ENCODE measurements around the gene LRP10. TPM values are rescaled to one million over a fixed set of nuclear protein-coding genes. Genes with fewer than 3 reads are reported as not detected.

Gene LRP10
- total RNA-seq, 1 donor from 2014 or later = 81.6 TPM

DNA sequence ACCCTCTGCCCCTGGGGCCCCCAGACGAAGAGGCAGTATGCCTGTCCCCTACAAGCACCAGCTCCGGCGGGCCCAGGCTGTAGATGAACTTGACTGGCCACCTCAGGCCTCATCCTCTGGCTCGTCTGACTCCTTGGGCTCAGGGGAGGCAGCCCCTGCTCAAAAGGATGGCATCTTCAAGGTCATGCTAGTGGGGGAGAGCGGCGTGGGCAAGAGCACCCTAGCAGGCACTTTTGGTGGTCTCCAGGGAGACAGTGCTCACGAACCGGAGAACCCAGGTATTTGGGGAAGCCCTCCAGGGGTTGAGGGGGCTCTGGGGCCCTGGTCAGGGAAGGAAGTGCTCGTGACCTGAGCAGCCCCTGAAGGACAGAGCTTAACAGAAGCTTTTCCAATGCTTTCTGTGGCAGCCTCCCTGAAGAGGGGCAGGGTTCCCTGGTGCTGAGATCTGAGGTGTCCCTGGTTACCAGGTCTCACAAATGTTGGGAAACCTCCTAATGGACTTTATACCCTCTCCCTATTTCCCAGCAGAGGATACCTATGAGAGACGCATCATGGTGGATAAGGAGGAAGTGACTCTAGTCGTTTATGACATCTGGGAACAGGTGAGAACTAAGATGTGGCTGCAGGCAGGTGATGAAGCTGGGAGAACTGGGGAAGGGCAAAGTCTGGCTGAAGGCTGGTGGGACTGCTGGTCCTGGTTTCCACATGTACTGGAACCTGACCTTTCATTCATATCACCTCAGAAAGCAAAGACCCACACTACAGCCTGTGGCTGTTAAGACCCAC is 13.4 kb downstream of the LRP10 start:
- no peak for DNase-seq (ENCODE audit: low read depth)

DNA sequence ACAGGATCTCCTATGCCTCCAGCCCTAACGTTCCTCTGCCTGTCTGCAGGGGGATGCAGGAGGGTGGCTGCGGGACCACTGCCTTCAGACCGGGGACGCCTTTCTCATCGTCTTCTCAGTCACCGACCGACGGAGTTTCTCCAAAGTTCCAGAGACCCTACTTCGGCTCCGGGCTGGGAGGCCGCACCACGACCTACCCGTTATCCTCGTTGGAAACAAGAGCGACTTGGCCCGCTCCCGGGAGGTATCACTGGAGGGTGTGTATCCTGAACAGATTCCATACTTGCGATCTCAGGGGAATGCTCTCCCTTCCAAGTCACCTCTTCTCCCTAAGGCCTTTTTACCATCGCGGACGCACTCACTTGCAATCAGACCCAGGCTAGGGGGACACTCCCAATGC is 14.4 kb downstream of the LRP10 start:
- no peak for DNase-seq (ENCODE audit: low read depth)

GRCh38 chr14:22886500-22887259 is 15.1 kb downstream of the LRP10 start:
- DNase-seq (ENCODE audit: low read depth) = peak; percentile 67

DNA sequence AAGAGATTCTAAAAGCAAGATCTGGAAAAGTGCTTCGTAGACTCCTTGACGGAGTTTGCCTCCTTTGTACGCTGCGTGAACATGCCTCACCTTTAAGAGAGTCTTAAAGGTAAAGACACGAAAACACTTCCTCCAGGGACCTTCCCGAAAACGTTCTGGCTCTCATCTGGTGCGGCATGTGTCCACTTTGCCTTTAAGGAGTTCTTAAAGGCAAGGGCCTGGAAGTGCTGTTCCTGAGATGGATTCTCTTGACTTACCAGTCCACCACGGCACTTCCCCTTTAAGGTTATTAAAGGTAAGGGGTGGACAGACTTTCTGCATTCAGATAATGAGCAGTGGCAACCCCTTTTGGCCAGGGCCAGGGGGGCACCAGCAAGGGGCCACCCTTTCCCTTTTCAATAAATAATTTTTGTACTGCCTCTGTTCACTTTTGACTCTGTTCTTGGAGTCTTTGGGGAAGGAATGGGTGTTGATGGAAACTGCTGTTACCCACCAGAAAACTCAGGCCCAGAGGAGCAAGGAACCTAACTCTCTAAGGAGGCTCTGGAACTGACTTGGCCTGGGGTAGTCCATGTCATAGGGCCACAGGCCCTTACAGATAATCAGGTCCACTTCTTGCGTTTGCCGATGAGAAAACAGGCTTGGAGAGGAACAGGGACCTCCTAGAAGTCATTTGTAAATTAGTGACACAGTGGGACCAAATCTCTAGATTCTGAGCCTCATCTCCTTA is 15.9 kb downstream of the LRP10 start:
- peak; percentile 83 for DNase-seq (ENCODE audit: low read depth)

GRCh38 chr14:22887990-22888378 is 16.4 kb downstream of the LRP10 start:
- no peak for DNase-seq (ENCODE audit: low read depth)

DNA sequence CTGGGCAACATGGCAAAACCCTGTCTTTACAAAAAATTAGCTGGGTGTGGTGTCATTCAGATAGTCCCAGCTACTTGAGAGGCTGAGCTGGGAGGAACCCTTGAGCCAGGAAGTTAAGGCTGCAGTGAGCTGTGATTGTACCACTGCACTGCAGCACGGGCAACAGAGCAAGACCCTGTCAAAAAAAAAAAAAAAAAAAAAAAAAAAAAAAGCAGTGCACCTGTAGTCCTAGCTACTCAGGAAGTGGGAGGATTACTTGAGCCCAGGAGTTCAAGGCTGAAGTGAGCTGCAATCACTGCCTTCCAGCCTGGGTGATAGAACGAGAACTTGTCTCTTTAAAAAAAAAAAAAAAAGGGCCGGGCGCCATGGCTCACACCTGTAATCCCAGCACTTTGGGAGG is 17.1 kb downstream of the LRP10 start:
- DNase-seq (ENCODE audit: low read depth) = no peak

GRCh38 chr14:22890416-22890815 is 18.9 kb downstream of the LRP10 start:
- no peak for DNase-seq (ENCODE audit: low read depth)

DNA sequence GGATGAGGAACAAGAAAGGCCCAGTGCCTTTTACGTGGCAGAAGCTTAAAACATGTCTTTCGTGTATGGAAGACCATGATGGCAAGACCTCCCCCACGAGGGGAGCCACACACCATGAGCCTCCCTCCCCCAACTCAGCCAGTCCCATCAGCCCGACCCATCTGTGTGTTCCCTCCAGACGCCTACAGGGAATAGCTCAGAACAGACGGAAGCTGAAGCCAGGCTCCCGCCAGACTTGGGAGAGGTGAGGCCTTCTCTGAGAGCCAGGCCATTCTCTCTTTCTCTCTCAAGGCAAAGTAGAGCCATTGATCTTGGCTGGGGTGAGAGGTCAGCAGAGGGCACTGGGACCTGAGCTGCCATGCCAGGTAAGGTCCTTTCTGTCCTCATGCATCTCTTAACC is 20.9 kb downstream of the LRP10 start:
- no peak for DNase-seq (ENCODE audit: low read depth)

DNA sequence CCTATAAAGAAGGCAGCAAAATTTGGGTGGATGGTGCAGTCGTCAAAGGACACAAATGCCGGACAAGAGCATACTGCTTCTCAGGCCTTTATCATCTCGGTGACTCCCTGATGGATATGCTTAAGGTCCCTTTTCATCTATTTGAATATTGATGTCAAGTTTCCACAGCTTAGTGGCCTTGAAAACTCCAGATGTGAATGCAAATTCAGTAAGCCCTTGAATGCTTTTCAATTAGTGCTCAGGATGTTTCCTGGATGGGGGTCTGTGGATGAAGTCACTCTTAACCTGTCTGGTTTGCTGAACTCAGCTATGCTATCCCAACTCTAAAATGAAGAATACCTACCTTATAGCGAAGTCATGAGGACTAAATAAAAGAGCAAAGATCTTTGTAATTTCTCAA is 22.2 kb downstream of the LRP10 start:
- DNase-seq (ENCODE audit: low read depth) = no peak

DNA sequence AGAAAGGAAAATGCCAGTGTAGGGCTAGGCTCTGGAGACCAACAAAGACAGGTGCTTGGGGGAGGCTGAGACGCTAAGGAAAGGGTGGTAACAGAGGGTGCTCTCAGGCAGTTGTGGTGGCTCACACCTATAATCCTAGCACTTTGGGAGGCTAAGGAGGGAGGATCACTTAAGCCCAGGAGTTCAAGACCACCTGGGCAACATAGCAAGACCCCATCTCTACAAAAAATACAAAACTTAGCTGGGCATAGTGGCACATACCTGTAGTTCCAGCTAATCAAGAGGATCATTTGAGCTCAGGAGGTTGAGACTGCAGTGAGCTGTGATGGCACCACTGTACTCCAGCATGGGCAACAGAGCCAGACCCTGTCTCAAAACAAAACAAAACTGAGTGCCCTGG is 23.9 kb downstream of the LRP10 start:
- DNase-seq (ENCODE audit: low read depth) = no peak

GRCh38 chr14:22896356-22896755 is 24.8 kb downstream of the LRP10 start:
- no peak for DNase-seq (ENCODE audit: low read depth)

- DNase-seq (ENCODE audit: low read depth) = no peak
Measured at GRCh38 chr14:22896760-22897159, 25.2 kb downstream of the LRP10 start.

GRCh38 chr14:22897357-22897756 is 25.8 kb downstream of the LRP10 start:
- DNase-seq (ENCODE audit: low read depth) = no peak

DNA sequence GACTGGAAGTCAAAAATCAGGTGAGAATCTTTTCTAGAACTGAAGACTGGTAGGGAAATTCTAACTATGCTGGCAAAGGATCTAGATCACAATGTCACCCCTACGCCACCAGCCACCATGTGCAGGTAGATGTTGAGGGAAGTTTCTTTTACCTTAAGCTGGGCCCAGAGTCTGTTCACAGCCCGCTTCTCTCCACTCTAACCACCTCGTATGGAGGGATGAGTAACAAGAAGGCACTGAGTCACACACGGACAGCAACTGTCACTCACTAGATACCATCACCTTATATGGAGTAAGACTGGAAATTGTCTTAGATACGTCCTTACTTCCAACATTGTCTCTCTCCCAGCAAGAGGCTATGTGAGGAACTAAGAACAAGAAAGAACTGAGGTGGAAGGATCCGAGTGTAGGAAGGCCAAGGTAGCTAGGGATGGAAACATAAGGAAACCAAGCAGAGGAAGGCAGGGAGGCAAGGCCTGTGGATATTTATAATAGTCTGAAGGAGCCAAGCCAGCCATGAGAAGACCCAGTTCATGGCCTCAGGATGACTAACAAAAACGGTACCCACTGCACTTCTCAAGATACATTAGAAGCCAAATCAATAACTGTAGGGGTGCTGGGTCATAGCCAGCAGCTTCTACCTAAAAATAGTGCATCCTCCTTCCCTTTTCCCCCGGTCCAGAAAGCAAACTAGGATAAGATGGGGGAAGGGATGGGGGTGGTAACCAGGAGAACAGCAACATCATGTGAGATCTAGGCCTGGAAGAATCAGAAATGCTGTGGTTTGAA is 27.0 kb downstream of the LRP10 start:
- peak; percentile 79 for DNase-seq (ENCODE audit: low read depth)

DNA sequence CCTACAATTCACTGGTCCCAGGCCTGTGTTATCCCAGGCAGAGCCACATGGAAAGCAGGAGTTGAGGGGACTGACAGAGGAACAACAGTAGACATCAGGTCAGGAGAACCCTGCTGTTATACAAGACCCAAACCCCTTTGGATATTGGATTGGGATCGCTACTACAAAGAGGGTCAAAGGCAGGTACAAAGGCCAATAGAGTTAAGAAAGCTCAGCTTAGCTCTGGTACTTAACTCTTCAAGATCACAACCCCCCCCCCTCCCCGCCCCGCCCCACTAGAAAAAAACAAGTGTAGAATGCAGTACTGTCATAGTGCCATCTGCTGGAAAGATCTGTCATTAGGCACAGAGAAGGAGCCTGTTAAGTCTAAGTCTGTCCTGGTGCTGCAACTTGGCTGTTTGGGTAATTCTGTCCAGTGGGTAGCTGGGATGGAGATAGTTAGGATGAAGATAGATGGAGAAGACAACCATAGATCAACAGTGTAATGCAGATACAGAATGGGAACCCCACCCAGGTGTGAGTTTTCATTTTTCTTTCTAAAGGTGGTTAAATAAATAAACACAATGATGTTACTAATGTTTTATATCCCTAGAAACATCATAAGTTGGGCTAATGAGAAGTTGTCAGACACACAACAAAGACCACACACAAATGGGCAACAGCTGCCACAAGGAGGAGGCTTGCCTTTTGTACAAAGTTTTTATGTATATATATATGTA is 28.7 kb downstream of the LRP10 start:
- DNase-seq (ENCODE audit: low read depth) = peak; percentile 83

GRCh38 chr14:22901799-22902198 is 30.3 kb downstream of the LRP10 start:
- DNase-seq (ENCODE audit: low read depth) = no peak

DNA sequence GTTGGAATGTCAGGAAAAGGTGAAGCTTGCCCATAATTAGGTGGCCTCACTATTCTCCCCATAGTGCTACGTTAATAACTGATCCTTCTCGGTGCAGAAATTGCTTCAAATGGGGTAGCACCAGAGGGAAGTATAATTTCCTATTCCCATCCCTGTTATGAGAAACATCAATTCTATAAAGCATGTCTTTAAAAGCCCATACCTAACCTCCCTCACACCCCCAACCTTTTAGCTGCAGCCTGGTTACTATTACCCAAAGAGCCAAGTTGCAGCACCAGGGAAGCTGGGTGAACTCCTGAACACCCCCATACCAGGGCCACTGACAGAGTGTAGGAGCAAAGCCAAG is 32.2 kb downstream of the LRP10 start:
- no peak for DNase-seq (ENCODE audit: low read depth)

- no peak for DNase-seq (ENCODE audit: low read depth)
Measured at GRCh38 chr14:22905627-22906026, 34.1 kb downstream of the LRP10 start.

GRCh38 chr14:22906073-22906472 is 34.5 kb downstream of the LRP10 start:
- no peak for DNase-seq (ENCODE audit: low read depth)

DNA sequence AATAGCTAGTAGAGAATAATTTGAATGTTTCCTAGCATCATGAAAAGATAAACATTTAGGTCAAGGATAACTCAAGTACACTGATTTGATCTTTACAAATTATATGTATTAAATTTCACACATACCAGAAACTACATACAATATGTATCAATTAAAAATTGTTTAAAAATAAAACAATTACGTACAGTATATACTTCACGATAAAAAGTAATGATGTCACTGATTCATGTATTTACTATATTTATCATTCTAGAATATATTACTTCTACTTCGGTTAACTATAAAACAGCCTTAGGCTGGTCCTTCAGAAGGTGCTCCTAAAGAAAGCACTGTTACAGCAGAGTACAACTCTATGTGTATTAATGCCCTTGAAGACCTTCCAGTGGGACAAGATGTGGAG is 35.9 kb downstream of the LRP10 start:
- DNase-seq (ENCODE audit: low read depth) = no peak

DNA sequence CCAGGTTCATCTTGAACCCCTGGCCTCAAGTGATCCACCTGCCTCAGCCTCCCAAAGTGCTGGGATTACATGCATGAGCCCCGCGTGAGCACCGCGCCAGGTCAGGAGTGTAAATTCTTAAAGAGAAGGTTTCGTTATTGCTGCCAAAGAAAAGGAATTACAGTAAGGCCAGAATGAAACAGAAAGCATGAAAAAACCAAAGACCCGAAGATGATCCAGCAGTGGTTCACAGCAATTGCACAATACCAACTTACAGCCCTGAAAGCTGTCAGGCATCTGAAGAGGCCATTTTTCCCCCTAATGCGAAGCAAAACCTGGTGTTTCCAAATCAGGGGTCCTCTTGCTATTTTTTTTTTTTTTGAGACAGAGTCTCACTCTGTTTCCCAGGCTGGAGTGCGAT is 37.1 kb downstream of the LRP10 start:
- no peak for DNase-seq (ENCODE audit: low read depth)
